ENCODE results near the gene RTF2.

DNA sequence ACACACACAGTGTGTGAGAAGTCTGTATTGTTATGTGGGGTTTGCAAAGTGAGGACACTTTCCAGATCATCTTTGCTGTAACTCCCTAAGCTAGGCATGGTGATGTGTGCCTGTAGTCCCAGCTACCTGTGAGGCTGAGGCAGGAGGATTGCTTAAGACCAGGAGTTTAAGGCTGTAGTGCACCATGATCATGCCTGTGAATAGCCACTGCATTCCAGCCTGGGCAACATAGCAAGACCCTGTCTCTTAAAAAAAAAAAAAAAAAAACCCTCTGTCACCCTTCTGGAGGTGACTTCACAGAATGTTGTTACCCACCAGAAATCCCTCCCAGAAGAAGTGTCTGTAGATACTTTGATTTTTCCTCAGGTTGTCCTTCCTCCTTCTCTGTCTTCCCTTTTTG, 41.5 kb upstream of the RTF2 start:
- TF ChIP-seq, protein P1, sequence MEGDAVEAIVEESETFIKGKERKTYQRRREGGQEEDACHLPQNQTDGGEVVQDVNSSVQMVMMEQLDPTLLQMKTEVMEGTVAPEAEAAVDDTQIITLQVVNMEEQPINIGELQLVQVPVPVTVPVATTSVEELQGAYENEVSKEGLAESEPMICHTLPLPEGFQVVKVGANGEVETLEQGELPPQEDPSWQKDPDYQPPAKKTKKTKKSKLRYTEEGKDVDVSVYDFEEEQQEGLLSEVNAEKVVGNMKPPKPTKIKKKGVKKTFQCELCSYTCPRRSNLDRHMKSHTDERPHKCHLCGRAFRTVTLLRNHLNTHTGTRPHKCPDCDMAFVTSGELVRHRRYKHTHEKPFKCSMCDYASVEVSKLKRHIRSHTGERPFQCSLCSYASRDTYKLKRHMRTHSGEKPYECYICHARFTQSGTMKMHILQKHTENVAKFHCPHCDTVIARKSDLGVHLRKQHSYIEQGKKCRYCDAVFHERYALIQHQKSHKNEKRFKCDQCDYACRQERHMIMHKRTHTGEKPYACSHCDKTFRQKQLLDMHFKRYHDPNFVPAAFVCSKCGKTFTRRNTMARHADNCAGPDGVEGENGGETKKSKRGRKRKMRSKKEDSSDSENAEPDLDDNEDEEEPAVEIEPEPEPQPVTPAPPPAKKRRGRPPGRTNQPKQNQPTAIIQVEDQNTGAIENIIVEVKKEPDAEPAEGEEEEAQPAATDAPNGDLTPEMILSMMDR (IDR thresholded peaks at IDR 0.05; ENCODE audit: insufficient read depth, low read depth, low read length) = no peak
- no peak for TF ChIP-seq EZH2 (IDR thresholded peaks at IDR 0.05; ENCODE audit: insufficient read depth, low read length)
